Activated CD4-positive, alpha-beta memory T cell treated with anti-CD3 and anti-CD28 coated beads, Interleukin-2, amount 10 ng/mL, durations not matched to agents 7 days and 5 days (primary cell): ENCODE measurements around the gene ITPR1. TPM values are rescaled to one million over a fixed set of nuclear protein-coding genes. Genes with fewer than 3 reads are reported as not detected.

Experiments used
- CTCF ChIA-PET: fragments of 350-600 bp; sonication (Branson Sonifier 250); formaldehyde crosslinking; loops from one replicate; lab custom pipeline; 2021; ENCODE audit warnings: antibody characterized with exemption, inconsistent platforms; lab: Charles Lee
- POLR2A ChIA-PET: fragments of 350-600 bp; sonication (Branson Sonifier 250); formaldehyde crosslinking; loops from one replicate; lab custom pipeline; 2021; ENCODE audit warnings: antibody characterized with exemption; lab: Charles Lee
- DNase-seq: peaks from one replicate; pipeline ENCODE4 v3.0.0-alpha.2; 2020
- H3K27ac Mint-ChIP-seq: one replicate; pipeline ENCODE4 v1.8.0; 2021; ENCODE audit warnings: mild to moderate bottlenecking, mixed read lengths
- H3K27me3 Mint-ChIP-seq: one replicate; pipeline ENCODE4 v1.8.0; 2021; ENCODE audit warnings: mixed read lengths
- H3K36me3 Mint-ChIP-seq: one replicate; pipeline ENCODE4 v1.8.0; 2021; ENCODE audit warnings: low read depth, mixed read lengths
- H3K4me1 Mint-ChIP-seq: one replicate; pipeline ENCODE4 v1.8.0; 2021; ENCODE audit warnings: mixed read lengths
- H3K4me3 Mint-ChIP-seq: one replicate; pipeline ENCODE4 v1.8.0; 2021; ENCODE audit warnings: mild to moderate bottlenecking, mixed read lengths
- H3K9me3 Mint-ChIP-seq: one replicate; pipeline ENCODE4 v1.8.0; 2021; ENCODE audit warnings: mixed read lengths
- total RNA-seq, 2 experiments: library from RNA; stranded (reverse); gene quantifications; one replicate each; pipeline ENCODE4 v1.2.3, GENCODE V29; 2021

Gene ITPR1
- total RNA-seq, 2 experiments from 2014 or later, result 59.6 to 64.3 TPM

DNA sequence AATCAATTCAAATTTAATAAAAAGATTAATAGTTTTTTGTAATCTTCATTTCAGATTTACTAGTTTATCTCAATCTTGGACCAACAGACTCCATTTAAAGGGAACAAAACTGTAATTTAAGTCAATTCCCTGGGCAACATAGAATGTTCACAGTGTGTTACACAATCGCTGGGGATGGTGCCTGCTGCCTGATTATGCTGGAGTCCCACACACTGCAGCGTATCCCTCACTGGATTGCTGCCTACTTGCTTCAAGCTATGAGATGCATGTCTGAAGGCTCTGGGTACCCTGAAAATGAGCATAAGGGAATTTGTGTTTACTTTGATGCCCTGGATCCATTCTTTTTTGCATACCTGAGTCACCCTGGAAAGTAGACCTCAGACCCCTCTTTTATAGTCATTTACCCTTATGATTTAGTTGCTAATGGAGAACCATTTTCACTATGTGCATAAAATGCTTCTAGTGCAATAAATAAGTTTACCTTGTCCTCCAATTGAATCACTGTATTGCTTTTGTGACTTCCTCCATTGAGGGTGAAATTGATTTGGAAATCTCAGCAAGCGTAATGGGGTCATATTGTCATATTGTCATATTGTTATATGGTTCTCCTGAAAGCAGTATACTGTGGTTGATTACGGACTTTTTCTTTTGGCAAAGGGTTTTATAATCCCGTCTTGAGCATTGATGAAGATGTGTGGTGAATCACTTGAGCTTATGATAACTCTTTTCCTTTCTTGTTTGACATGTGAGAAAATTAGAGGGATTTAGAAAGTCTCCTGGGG is 35.9 kb downstream of the ITPR1 start:
- no peaks in the 10 kb centered on the region for H3K36me3 Mint-ChIP-seq
- peaks cover 5% of the 10 kb centered on the region for H3K4me1 Mint-ChIP-seq
- no peak overlapping the region for H3K27ac Mint-ChIP-seq
- no peak for DNase-seq
- ChIA-PET POLR2A (interaction anchor here (1.1 kb wide), 1 partner anchor 10 kb away, joined by 3 read pairs; no protein-coding TSS in a partner anchor), CTCF (no interaction called here)
- H3K4me3 Mint-ChIP-seq, result no peak overlapping the region
- H3K9me3 Mint-ChIP-seq, result no peaks in the 10 kb centered on the region
- H3K27me3 Mint-ChIP-seq, result no peaks in the 10 kb centered on the region

DNA sequence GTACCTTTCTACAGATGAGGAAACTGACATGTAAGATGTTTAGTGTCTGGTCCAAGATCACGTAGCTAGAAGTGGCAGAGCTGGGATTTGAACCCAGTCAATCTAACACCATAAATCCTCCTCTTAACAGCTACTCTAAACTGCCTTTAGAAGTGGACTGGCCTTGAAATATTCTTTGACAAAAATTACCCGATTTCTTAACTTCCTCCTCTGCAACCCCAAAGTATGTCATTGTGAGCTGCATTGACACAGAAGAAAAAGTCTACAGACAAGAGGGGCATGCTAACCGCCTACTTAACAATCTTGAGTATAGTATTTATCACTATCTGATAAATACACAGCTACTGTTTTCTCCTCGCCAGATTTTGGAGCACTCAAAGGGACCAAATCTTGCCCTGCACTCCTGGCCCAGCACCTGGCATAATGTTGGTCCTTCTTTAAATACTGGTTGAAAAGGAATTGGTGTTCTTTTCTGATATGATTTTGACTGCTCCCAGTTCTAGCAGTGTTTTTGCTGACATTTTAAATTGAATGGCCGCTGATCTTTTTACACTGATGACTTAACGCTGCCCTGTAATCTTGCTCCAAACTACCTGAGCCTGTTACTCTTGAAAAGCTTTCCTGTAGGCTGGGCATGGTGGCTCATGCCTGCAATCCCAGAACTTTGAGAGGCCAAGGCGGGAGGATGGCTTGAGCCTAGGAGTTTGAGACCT is 36.9 kb downstream of the ITPR1 start:
- ChIA-PET POLR2A (interaction anchor here (1.1 kb wide), 1 partner anchor 11 kb away, joined by 3 read pairs; no protein-coding TSS in a partner anchor), CTCF (no interaction called here)
- Mint-ChIP-seq H3K9me3 (no peaks in the 10 kb centered on the region), H3K4me1 (peaks cover 4% of the 10 kb centered on the region), H3K27ac (no peak overlapping the region), H3K36me3 (no peaks in the 10 kb centered on the region), H3K27me3 (no peaks in the 10 kb centered on the region), H3K4me3 (no peak overlapping the region)
- DNase-seq, result no peak

DNA sequence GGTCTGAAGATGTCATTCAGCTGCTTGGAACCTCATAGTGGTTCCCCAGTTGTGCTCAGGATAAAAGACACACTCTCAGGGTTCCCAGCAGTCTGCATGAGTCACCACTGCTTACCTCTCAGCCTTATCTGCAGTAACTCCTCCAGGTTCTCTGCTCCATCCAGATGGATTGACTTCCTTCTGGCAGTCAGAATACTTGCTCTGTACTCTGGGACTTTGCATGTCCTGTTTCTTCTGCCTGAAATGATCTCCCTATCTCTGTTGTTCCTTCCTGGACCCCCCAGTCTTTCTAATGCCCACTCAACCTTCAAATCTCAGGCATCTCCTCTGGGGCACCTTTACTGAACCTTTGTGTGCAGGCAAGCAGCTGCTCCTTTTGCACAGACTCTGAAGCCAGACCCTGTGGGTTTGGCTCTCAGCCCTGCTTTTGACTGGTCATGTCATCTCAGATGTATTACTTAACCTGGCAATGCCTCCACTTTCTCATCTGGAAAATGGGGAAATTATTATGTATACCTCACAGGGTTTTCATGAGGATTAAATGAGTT is 38.4 kb downstream of the ITPR1 start:
- Mint-ChIP-seq H3K27me3 (no peaks in the 10 kb centered on the region), H3K27ac (no peak overlapping the region), H3K36me3 (no peaks in the 10 kb centered on the region), H3K9me3 (no peaks in the 10 kb centered on the region), H3K4me1 (no peaks in the 10 kb centered on the region), H3K4me3 (no peak overlapping the region)
- no peak for DNase-seq
- ChIA-PET POLR2A (no interaction called here), CTCF (no interaction called here)

DNA sequence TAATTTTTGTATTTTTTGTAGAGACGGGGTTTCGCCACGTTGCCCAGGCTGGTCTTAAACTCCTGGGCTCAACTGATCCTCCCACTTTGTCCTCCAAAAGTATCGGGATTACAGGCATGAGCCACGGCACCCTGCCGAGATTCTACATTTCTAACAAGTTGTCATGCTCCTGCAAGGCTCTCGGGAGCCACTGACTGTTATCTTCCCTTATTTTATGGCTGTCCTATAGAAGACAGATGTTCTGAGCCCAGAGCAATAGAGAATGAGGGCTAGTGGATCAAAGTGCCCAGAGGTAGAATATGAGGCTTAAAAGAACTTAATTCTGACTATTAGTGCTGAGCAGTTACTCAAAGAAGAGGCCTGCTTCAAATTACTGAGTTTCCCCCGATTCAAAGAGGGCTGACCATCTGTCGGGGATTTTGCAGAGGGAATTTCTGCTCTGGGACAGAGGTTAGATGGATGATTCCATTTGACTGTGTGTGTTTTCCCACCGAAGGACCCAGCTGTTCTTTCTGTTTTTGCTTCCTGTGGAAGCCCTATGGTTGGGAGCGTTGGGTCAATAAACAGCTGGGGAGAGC is 39.5 kb downstream of the ITPR1 start:
- H3K4me1 Mint-ChIP-seq, result no peaks in the 10 kb centered on the region
- no peaks in the 10 kb centered on the region for H3K27me3 Mint-ChIP-seq
- no peak for DNase-seq
- H3K9me3 Mint-ChIP-seq, result peaks cover 6% of the 10 kb centered on the region
- H3K4me3 Mint-ChIP-seq, result no peak overlapping the region
- H3K36me3 Mint-ChIP-seq, result peaks cover 8% of the 10 kb centered on the region
- no peak overlapping the region for H3K27ac Mint-ChIP-seq
- POLR2A ChIA-PET, result interaction anchor here (1.3 kb wide), 1 partner anchor 13 kb away, joined by 3 read pairs; no protein-coding TSS in a partner anchor
- CTCF ChIA-PET, result no interaction called here

DNA sequence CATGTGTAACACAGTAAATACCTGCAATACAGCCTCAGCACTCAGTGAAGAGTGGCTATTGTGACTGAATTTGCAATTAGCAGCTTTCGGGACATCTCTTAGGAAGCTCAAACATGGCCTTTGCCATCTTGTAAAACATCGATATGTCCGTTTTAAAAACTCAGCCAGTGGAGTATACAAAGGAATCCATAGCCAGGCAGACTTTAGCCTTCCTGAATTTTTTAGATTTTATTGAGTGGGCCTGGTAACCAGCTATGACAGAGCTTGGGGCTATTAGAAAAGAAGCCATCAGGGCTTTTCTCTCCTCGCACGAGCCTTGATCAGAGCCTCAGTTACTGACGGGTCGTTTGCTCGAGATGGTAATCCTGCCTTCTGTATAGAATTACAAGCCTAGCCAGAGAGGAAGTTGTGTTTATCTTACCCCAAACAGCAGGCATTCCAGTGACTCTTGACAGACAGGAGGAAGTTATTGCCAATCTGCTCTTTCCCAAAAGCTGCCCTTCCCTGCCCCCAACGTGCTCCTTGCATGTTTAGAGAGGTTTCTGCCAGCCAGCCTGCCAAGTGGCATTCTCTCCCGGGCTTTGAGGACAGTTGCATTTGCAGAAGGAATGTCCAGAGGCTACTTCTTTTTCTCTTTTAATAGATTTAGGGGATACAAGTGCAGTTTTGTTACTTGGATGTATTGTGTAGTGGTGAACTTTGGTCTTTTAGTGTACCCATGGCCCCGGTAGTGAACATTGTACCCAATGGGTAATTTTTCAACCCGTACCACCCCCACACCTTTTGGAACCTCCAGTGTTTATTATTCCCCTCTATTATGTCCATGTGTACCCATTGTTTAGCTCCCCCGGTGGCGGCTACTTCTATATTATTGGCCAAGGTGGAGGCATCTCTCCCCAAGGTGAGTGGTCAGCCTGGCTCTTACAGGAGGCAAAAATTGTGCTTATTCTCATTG is 40.6 kb downstream of the ITPR1 start:
- POLR2A ChIA-PET, result interaction anchor here (1.3 kb wide), 1 partner anchor 14 kb away, joined by 3 read pairs; no protein-coding TSS in a partner anchor
- Mint-ChIP-seq H3K9me3 (peaks cover 8% of the 10 kb centered on the region), H3K4me1 (no peaks in the 10 kb centered on the region), H3K27ac (no peak overlapping the region), H3K36me3 (peaks cover 11% of the 10 kb centered on the region), H3K27me3 (no peaks in the 10 kb centered on the region), H3K4me3 (no peak overlapping the region)
- DNase-seq, result no peak
- CTCF ChIA-PET, result no interaction called here

DNA sequence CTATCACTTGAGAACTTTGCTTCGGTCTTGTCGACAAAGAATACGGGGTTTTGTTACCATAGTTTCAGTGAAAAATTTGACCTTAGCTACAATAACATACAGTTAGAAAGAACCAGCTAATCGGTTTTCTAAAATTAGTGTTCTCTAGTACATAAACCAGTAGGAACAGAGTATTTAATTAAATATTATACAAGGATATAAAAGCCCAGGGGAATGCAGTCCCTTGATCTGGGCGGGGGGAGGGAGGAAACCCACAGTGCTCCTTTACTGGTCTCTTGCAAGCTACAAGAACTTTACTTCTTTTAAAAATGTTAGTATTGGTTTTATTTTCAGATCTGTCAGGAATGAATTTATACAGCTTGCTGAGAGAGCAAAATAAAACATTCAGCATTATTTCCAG is 41.8 kb downstream of the ITPR1 start:
- DNase-seq, result no peak
- CTCF ChIA-PET, result interaction anchor here (1.1 to 1.2 kb wide), 2 partner anchors 9 to 16 kb away, joined by 3 read pairs; no protein-coding TSS in a partner anchor
- POLR2A ChIA-PET, result interaction anchor here (1.4 kb wide), 1 partner anchor 50 kb away, joined by 3 read pairs; no protein-coding TSS in a partner anchor

DNA sequence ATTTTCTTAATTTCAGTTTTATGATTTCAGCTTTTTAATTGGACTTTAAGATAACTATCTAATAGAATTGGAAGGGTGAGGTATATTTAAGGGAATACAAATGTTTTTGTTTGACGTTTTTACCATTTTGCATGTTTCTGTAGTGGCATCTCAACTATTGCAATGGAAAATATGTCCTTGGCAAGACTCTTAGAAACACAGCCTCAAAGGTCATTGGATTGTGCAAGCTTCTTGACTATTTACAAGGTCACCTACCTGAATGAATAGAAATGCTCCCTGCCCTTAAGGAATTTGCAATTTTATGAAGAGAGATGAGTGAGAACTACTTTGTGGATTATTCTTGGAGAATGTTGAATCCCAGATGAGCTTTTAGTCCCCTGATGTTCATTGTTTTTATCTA is 43.1 kb downstream of the ITPR1 start:
- Mint-ChIP-seq H3K9me3 (peaks cover 8% of the 10 kb centered on the region), H3K36me3 (peaks cover 12% of the 10 kb centered on the region), H3K4me3 (no peak overlapping the region), H3K27ac (no peak overlapping the region), H3K27me3 (no peaks in the 10 kb centered on the region), H3K4me1 (no peaks in the 10 kb centered on the region)
- ChIA-PET CTCF (interaction anchor here (1.2 kb wide), 1 partner anchor 17 kb away, joined by 3 read pairs; no protein-coding TSS in a partner anchor), POLR2A (no interaction called here)
- no peak for DNase-seq

More for the DNA sequence above, 41.8 kb downstream of the ITPR1 start:
- no peaks in the 10 kb centered on the region for H3K4me1 Mint-ChIP-seq
- H3K36me3 Mint-ChIP-seq, result peaks cover 12% of the 10 kb centered on the region
- H3K9me3 Mint-ChIP-seq, result peaks cover 8% of the 10 kb centered on the region
- no peak overlapping the region for H3K27ac Mint-ChIP-seq
- no peak overlapping the region for H3K4me3 Mint-ChIP-seq
- H3K27me3 Mint-ChIP-seq, result no peaks in the 10 kb centered on the region

DNA sequence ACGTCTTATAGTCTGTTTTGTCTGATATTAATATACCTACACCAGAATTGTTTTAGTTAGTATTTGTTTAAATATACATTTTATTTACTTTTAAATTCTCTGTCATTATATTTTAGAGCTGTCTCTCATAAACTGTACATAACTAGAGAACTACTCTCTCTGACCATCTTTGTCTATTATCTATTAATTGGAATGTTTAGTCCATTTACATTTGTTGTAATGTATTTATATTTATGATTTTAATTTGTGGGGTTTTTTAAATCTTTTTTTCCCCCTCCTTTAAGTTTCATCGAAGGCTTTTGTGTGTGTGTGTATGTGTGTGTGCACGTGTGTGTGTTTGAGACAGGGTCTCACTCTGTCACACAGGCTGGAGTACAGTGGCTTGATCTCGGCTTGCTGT is 47.1 kb downstream of the ITPR1 start:
- Mint-ChIP-seq H3K36me3 (peaks cover 12% of the 10 kb centered on the region), H3K27me3 (no peaks in the 10 kb centered on the region), H3K4me1 (no peaks in the 10 kb centered on the region), H3K9me3 (peaks cover 8% of the 10 kb centered on the region), H3K4me3 (no peak overlapping the region), H3K27ac (no peak overlapping the region)
- no peak for DNase-seq
- ChIA-PET CTCF (no interaction called here), POLR2A (no interaction called here)

DNA sequence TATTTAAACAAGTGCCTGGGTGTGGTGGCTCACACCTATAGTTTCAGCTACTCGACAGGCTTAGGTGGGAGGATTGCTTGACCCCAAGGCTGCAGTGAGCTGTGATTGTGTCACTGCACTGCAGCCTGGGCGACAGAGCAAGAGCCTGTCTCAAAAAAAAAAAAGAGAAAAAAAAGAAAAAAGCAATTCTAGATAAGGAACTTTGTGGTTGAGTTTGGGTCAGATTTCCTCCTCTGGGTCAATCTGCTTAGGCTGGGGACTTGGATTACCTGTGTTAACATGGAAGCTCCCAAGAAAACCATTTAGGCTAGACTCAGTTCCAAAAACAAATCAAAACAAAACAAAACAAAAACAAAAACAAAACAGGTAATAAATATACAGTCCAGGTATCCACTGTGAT is 50.0 kb downstream of the ITPR1 start:
- Mint-ChIP-seq H3K4me3 (no peak overlapping the region), H3K9me3 (peaks cover 3% of the 10 kb centered on the region), H3K36me3 (peaks cover 4% of the 10 kb centered on the region), H3K4me1 (no peaks in the 10 kb centered on the region), H3K27me3 (no peaks in the 10 kb centered on the region), H3K27ac (no peak overlapping the region)
- POLR2A ChIA-PET, result no interaction called here
- CTCF ChIA-PET, result interaction anchor here (1.3 kb wide), 1 partner anchor 192 kb away, joined by 4 read pairs; no protein-coding TSS in a partner anchor
- DNase-seq, result no peak

DNA sequence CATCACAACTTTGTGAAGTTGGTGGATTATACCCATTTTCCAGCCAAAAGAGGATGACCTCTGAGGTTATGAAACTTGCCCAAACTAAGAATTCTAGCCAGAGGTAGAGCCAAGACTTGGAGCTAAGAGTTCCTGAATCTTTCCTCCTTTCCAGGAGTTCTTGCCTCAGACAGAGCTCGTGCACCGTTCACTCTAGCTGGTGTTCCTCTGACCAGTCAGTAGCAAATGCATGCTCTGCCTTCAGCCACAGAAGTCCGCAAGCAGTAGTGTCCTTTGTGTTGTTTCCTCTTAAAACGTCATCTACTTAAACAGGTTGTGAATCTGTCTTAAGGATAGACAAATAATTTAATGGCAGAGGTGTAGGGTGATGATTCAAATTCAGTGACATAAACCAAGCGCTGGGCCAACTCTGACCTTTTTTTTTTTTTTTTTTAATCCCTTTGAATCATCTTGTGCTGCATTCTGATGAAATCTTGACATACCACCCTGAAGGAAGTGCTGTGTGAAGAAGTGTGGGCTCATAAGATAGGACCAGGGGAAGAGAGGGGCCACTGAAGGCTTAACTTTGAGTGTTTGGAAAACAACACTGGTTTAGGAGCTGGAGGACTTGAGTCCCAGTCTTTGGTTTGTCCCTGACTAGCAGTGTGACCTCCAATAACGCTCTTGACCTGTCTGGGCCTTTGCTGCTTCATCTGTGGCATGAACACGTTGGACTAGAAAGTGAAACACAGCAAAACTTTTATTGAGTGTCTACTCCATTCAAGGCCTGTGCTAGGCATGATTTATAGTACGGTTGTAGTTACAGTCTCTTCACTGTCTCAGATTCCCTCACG is 53.4 kb downstream of the ITPR1 start:
- Mint-ChIP-seq H3K9me3 (no peaks in the 10 kb centered on the region), H3K4me1 (no peaks in the 10 kb centered on the region), H3K27me3 (no peaks in the 10 kb centered on the region), H3K4me3 (no peak overlapping the region), H3K27ac (no peak overlapping the region), H3K36me3 (no peaks in the 10 kb centered on the region)
- ChIA-PET POLR2A (no interaction called here), CTCF (no interaction called here)
- DNase-seq, result no peak

DNA sequence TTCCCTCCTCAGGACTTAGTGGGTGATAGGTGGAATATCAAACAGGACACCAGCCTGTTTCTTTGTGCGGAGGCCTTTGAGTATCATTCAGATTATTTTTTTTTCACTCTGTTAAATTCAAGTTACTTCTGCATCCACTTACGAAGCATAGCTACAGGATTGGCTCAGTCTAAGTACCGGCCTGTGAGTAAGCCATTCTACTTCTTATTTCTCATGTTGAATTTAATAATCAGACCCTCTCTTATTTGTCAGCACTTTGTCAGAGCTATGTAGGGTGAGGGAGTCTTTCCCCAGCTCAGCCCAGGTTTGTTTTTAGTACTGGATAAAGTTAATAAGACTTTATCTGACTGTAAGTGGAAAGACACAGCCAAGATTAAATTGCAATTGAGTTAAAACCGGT is 54.7 kb downstream of the ITPR1 start:
- no peak for DNase-seq
- ChIA-PET POLR2A (no interaction called here), CTCF (no interaction called here)
- no peak overlapping the region for H3K4me3 Mint-ChIP-seq
- H3K27ac Mint-ChIP-seq, result no peak overlapping the region
- H3K27me3 Mint-ChIP-seq, result no peaks in the 10 kb centered on the region
- H3K4me1 Mint-ChIP-seq, result no peaks in the 10 kb centered on the region
- H3K9me3 Mint-ChIP-seq, result no peaks in the 10 kb centered on the region
- no peaks in the 10 kb centered on the region for H3K36me3 Mint-ChIP-seq
